ENCODE results near the gene GRID2.
"Not testable (repeated sequence)": the region's sequence is repeated elsewhere in the genome, so short reads cannot be mapped to it uniquely, and the experiment has no call there.

The GRID2 gene

DNA sequence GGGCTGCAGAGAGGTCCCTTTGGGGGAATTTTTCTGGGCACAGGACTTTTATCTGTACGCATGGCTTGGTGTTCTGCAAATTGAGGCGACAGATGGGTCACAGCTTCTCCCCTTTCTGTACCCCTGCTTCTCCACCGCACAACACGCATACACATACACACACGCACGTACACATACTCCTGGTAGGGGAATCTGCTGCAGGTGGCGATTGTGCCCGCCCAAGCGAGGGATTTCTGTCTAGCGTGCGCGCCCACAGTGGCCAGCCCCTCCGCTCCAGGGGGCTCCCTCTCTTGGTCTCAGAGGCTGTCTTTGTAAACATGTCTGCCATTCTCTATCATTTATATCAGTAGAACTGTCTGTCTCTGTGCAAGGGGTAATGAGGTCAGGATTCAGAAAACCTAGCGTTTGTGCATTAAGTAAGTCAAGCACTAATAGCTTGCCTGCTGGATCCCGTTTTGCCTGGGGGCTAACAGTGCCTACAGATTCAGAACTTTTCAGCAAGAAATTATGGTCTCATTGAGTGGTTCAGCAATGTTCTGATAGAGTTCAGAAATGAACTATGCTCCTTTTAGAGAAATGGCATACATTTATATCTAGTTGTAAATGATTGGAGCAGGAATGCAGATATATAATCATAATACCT, 2.2 kb downstream of the GRID2 start:
- no peak for DNase-seq

DNA sequence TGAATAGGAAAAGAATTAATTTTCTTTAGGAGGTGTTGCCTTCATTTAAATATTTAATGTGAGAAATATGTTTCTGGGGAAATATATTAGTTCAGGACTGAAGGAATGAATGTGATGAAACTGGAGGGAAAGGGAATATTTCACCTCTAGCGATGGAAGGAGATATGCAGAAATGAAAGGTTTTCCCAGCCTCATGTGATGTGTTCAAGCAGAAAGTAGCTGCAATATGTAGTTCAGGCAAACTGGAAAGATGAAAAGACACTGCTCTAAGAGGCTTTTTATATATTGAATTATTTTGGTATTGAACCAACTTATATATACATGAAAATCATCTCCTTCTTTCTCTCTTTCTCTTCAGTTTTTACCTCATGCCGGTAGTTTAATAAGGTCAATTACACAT, 3.4 kb downstream of the GRID2 start:
- no peak for DNase-seq

DNA sequence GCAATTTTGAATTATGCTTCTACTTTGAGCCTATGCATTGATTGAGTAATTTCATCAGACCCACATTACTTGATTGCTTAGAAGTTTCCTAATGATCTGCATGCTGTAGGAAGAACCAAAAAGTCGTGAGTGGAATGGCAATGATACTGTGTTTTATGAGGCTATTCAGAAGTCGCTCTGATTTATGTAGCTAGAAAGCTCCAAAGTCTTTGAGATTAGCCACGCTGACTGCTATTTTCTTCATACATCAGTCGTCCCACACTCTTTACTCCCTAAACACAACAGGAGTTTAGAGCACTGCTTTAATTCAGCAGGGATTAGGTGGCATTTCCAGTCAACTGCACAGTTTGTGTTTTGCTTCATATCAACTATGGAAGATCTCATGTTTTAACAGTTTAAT, 4.1 kb downstream of the GRID2 start:
- DNase-seq = no peak

DNA sequence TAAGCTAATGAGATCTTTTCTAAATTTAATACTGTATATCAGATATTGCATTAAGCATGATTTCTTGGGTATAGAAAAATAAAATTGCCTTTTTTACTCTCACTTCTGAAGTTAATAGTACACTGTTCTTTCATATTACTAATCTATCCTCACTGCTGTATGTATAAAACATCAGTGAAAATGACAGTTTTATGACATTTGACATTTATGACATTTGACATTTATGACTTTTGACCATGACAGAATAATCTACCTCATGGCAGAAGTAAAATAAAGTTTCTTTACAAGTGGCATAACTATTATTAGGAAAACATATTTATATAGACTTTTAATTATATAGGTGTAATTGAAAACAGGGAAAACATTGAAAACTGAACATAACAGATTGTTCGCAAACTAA, 13.3 kb downstream of the GRID2 start:
- DNase-seq = no peak

DNA sequence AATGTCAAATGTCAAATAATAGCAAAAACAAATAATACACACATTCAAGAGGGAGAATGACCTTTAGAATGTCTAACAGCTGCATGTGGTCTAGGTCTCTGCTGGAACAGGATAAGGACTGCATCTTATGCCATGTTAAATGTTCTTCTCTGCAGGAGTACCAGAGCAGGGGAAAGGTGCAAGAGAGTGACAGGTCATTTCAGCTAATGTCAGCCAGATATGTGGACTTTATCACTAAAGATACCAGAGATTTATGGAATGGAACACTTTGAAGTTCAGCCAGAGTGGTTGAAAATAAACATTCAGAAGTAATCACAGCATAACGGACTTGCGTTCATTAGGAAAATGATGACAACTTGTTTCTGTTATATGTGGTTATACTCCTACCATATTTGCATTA, 24.3 kb downstream of the GRID2 start:
- DNase-seq = no peak

DNA sequence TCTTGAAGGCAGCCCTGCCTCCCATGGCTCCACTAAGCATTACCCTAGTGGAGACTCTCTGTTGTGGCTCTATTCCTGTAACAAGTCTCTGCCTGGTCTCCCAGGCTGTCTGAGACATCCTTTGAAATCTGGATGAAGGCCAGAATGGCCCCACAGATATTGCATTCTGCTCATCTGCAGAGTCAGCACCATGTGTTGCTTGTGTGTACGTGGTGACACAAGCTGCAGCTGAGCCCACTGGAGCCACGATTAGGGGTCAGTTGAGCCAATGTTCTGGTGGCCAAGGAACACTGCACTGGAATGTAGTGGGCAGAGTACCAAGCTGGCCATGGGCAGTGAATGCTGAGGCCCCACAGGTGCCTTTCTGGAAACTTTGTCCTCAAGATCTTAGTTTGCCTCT, 29.2 kb downstream of the GRID2 start:
- no peak for DNase-seq

DNA sequence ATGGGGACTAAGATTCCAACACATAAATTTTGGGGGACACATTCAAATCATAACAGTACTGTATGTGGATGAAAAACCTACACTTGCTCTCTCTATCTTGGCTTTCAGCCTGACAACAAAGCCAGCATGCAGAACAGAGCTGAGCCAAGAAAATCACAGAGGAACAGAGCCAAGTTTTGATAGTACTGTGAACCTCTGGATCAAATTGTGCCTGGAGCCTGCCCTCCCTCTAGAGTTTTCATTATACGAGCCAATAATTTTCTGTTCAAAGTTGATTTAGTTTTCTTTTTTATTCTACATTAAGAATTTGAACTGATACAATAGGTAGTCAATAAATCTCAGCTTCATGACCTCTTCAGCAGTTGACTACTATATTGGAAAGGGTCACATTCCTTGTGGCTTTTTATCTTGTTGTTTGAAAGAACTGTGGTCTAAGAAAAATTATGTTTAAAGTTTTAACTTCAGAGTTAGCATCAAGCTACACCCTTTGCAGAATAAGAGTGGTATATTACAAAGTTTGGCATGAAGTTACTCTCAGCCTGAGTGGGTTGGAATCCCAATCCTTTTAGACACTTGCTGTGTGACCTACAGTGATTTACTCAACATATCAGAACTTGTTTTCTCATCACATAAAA, 31.1 kb downstream of the GRID2 start:
- no peak for DNase-seq

DNA sequence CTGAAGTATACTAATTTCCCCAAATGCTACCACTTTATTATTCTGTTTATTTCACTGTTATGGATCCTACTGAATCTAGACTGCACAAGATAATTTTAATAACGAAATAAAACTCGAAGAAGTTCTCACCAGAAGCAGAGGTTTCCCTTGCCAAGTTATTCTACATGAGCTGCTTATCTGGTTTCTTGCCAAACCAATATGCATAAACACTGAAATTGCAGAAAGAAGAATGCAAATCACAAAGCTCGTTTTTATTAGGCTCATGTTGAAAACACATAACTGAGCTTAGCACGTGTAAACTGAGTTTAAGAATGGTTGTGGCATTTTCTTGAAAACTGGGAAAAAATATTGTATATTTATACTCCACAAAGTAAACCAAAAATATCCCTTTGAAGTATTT, 35.9 kb downstream of the GRID2 start:
- DNase-seq = no peak

DNA sequence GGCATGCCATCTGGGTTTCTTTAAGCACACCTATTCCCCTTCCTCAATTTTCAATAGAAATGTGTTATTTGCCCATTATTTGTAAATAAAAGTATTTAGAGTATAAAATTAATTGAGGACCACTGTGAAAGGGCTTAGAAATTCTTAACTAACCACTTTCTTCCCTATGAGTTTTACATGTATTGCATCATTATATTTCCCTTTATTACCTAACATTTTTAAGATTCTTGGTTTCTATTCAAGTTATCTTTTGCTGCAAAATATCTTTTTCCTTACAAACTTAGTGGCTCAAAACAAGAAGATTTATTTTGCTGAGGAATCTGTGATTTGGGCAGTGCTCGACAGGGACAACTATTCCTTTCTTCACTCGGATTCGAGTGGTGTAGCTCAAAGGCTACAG, 40.5 kb downstream of the GRID2 start:
- no peak for DNase-seq

DNA sequence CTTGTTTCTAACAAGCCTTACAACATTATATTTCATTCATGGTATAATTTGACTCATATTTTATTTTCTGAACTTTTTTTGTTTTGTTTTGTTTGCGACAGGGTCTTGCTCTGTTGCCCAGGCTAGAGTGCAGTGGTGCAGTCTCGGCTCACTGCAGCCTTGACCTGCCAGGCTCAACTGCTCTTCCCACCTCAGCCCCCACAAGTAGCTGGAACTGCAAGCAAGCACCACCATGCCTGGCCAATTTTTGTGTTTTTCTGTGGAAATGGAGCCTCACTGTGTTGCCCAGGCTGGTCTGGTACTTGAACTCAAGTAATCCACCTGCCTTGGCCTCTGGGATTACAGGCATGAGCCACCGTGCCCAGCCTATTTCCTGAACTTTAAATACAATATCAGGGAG, 42.5 kb downstream of the GRID2 start:
- no peak for DNase-seq

DNA sequence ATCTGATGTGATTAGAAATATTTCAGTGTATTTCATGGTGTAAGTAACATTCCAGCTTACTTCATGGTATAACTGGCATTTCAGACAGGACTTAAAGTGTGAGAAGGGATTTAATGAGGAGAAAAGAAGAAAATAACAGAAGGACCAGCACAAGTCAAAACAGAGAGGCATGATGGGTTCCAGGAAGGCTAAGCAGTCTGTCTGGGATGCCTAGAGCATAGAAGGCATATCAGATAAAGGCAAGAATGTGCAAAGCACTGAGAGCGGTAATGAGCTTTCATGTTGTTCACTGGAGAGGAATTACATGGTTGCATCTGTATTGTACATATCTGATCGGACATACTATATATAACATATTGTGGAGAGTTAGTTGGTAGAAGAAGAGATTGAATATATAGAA, 54.2 kb downstream of the GRID2 start:
- DNase-seq = no peak

DNA sequence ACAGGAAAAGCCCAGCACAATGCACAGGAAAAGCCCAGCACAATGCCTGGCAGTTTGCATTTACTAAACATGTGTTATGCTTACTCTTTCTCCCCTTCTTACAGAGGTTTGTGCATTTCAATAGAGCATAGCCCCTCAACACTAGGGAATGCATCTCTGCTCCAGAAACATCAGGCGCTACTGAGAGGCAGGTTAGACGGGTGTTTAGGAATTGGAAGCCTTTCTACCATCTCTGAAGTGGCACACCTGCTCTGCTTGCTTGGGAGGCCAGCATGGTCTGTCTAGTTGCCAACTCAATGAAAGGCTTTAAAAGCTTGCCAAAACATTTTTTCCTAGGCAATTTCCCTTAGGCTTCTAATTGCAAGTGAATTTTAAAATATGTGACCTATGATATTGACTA, 55.7 kb downstream of the GRID2 start:
- no peak for DNase-seq

DNA sequence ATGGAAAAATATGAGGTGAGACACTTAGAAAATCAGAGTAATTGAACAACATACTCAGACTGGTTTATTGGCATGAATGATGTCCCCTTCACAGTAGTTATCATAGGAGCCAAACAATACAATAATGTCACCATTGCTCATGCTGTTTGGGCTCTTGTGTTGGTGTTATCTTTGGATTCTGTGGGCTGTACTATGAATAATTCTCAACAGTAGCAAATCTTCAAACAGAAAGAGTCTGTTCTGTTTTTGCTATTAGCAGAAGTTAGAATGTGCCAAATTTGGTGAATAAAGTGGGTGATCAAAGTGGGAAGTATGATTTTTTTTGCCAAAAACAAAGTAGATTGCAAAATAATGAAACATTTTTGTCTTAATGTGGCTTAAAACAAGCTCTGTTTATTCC, 58.3 kb downstream of the GRID2 start:
- DNase-seq = no peak

DNA sequence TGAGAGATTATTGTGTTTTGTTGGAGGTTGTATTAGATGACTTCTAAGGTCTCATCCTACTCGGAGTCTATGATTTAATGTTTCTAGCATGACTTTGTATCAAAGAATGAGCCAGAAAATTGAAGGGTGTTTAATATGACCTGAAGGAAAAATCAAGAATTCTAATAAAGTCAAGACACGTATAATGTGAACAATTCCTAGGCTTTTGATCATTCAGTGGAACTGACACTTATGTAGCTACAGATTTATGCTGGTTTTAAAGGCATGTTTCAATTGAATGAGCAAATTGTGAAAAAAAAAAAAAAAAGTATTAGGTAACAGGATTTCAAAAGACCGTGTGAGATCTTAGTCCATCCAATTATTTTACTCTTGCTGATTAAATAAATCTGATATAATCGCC, 64.9 kb downstream of the GRID2 start:
- DNase-seq = no peak

DNA sequence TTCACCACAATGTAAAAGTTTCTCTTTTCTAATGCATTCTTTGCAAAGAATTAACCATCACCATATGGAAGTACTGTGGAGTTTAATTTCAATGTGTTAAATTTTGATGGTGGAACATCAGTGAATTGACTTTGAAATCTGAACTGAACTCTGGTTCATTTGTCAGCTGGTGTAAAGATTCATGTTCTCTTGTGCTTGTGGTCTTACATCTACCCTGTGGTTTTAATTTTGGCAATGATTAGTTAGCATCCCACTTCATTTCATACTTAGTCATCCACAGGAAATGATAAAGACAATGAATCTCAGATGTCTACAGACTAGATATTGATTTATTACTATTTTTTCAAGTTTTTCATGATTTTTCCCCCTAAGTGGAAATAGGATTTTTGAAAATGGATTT, 77.8 kb downstream of the GRID2 start:
- no peak for DNase-seq

DNA sequence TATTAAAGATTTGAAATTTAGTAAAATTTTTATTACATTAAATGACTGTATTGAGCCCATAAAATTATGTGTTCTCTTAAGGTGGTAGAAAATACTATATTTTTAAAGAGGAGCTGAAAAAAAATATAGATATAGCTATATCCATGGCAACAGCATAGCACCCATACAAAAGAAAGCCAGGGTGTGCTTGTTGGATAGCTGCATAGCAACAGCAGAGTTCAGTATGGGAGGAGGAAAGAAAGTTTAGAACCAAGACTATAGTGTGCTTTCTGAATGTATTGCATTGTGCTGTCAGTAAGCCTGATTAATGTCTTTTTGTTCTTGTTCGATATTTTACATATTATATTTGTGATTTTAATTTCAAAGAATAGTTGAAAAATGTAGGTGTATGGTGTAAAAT, 78.4 kb downstream of the GRID2 start:
- DNase-seq = no peak

DNA sequence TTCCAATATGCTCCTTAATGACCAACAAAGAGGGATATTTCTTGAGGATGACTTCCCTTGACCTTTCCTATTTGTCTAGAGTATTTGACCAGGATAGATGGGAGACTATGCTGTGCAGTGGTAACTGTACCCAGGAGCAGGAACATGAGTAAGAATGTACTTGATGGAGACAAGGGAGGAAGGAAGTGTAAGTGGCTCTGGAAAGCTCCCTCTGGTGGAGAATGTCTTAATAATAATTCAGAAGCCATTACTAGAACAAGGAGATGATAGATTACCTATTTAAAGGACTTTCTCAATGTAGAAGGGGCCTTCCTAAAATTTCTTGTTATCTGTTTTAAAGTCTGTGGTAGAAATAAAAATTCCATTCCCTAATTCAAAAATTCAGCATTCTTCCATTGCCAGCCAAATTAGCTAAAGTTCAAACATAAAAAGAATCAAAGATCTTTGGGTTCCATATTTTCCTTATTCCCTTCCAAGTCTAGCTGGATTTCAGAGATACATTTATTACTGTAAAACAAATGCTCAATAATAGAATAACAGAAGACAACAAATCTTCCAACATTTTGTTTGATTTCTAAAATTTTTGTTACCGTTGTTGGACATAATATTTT, 83.8 kb downstream of the GRID2 start:
- DNase-seq = no peak

DNA sequence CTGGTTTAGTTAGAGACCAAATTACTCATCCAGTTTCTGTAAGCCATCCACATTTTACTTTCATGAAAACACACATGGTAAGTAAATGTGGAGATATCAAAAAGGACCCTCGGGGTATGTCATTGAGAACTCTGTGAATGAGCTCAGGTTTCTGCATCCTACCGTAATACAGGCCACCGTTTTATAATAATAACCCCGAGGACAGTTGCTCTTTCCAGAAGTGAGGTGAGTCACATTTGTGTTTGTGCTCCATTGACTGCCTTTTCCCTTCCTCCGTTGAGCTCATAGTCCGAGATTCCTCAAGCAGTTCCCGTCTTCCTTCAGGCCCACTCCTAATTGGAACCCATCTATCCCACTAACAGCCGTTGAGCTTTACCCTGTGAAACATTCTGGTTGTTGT, 95.3 kb downstream of the GRID2 start:
- DNase-seq = no peak

DNA sequence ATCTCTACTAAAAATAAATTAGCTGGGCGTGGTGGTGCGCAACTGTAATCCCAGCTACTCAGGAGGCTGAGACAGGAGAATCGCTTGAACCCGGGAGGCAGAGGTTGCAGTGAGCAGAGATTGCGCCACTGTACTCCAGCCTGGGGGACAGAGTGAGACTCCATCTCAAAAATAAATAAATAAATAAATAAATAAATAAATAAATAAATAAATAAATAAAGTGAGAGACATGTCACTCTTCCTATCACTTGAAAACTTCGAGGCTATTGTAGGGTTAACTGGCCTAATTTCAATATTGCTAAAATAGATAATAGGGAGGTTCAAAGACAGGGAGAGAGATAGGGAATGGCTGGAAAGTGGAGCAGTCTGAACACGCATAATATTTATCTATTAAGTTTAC, 99.8 kb downstream of the GRID2 start:
- DNase-seq = not testable (repeated sequence)

DNA sequence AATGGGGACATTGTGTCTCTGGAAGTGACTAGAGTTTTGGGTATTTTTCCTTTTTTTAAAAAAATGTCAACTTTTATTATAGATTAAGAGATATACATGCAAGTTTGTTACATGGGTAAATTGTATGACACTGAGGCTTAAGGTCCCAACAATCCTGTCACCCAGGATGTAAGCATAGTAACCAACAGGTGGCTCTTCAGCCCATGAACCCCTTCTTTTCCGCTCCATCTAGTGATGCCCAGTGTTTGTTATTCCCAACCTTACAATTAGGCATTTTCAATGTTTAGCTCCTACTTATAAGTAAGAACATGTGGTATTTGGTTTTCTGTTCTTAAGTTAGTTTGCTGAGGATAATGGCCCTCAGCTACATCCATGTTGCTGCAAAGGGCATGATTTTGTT, 102.7 kb downstream of the GRID2 start:
- DNase-seq = no peak

DNA sequence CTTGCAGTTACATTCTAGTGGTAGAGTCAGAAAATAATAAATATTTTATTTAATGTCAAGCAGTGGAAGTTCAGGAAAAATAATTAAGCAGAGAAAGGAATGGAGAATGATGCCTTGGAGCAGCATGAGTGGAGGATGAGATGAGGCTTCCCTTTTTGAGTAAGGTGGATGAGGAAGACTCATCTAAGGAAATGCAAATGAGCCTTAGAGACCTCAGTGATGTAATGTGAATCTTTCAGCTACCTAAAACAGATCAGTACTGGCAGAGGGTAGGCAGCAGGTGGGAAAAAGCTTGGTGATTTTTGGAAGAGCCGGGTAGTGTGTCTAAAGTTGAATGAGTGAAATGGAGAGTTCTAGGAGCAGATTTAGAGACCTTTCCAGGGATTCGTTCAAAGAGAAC, 118.2 kb downstream of the GRID2 start:
- no peak for DNase-seq

DNA sequence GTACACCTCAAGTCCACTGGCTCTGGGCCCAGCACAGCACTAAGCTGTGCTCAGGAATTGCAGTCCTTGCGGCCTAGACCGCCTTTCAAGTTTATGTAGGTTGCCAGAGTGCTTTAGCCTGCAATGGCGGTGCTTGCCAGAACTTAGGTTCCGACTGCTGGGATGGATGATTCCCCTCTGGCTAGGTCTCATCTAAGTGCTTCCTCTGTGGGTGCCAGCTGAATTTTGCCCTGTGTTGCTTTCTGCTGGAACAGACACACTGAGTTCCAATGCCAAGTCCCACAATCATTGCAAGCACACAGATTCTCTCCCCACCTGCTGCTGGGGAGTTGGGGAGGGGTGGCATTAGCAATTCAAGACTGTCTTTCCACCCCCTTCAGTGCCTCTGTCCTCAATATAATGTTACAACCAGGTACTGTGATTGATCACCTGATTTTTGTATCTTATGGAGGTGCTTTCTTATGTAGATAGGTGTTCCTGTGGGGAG, 129.5 kb downstream of the GRID2 start:
- DNase-seq = no peak

DNA sequence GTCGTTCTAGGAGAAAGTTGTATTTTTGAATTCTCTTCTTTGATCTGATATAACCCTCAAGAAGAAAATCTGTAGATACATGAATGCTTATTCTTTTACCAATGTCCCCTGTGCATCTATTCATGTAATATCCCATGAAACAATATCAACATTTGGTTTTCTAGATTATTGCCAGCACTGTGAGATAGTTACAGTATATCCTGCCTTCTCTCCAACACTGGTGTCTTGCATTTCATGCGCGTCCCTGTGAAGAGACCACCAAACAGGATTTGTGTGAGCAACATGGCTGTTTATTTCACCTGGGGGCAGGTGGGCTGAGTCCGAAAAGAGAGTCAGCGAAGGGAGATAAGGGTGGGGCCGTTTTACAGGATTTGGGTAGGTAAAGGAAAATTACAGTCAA, 135.0 kb downstream of the GRID2 start:
- not testable (repeated sequence) for DNase-seq

DNA sequence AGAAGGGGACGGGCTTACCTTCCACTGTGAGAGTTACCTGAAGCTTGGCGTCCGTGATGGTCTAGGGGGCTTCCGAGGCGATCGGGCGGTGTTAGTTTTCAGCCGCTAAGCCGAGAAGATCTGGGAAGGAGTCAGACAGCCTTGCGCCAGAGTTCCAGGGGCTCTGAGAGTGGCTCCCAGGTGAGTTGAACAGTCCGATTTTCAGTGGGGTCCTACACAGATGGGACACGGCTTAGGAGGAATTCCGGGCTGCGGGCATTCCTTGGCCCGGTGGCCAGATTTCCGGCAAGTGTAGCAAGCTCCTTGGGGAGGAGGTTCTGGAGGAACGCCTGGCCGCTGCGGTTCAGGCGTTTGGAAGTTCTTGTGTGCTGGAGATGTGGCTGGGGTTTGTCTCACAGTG, 138.4 kb downstream of the GRID2 start:
- DNase-seq = not testable (repeated sequence)
